ENCODE data around the gene CLASRP. TPM values are rescaled to one million over a fixed set of nuclear protein-coding genes. Genes with fewer than 3 reads are reported as not detected.

The CLASRP gene
- polyA plus RNA-seq, 1 donor from 2014 or later, result 30.1 TPM

- Histone ChIP-seq H3F3A (ENCODE audit: insufficient read depth, low read length, poor library complexity, severe bottlenecking) (no peaks in the 10 kb centered on the region), H3K79me2 (replicated peaks; ENCODE audit: insufficient read depth, low read length) (no peaks in the 10 kb centered on the region), H4K20me1 (ENCODE audit: insufficient read depth) (no peaks in the 10 kb centered on the region), H3K9ac (ENCODE audit: low read length) (peak within 1 kb of the TSS; percentile 71), H3K4me3 (ENCODE audit: low read length) (peak within 1 kb of the TSS; percentile 76), H3K27me3 (ENCODE audit: insufficient read depth, low read depth, low read length) (no peaks in the 10 kb centered on the region), H2AFZ (ENCODE audit: low read depth, low read length) (peak within 1 kb of the TSS; percentile 51), H3K36me3 (ENCODE audit: insufficient read depth, low read length) (no peaks in the 10 kb centered on the region), H3K9me3 (ENCODE audit: low read length) (no peaks in the 10 kb centered on the region), H3K4me2 (ENCODE audit: low read length) (peak within 1 kb of the TSS; percentile 14), H3K9me2 (ENCODE audit: insufficient read depth, low read length) (no peaks in the 10 kb centered on the region), H3K27ac (ENCODE audit: low read length) (peak within 1 kb of the TSS; percentile 58)
- TF ChIP-seq CTCF (IDR thresholded peaks at IDR 0.05; ENCODE audit: poor library complexity, severe bottlenecking) (no peak), POLR2AphosphoS5 (IDR thresholded peaks at IDR 0.05) (peak; percentile 24), MXI1 (conservative IDR thresholded peaks at IDR 0.05; ENCODE audit: poor library complexity, severe bottlenecking) (peak; percentile 45), EP300 (conservative IDR thresholded peaks at IDR 0.05; ENCODE audit: poor library complexity, severe bottlenecking) (no peak), RAD21 (conservative IDR thresholded peaks at IDR 0.05) (no peak), SMC3 (conservative IDR thresholded peaks at IDR 0.05; ENCODE audit: poor library complexity) (no peak)
Measured at GRCh38 chr19:45001087-45001739, 37.6 kb upstream of the CLASRP start, which contains the start of gene RELB. Gene RELB (plus strand): TSS chr19:45001464. CDS start chr19:45001580, 116 bp downstream.

- Histone ChIP-seq H3K27ac (ENCODE audit: low read length) (no peak overlapping the region), H3K4me2 (ENCODE audit: low read length) (no peak overlapping the region), H3K79me2 (replicated peaks; ENCODE audit: insufficient read depth, low read length) (no peaks in the 10 kb centered on the region), H3K4me3 (ENCODE audit: low read length) (no peak overlapping the region), H2AFZ (ENCODE audit: low read depth, low read length) (no peak overlapping the region), H3F3A (ENCODE audit: insufficient read depth, low read length, poor library complexity, severe bottlenecking) (no peaks in the 10 kb centered on the region), H4K20me1 (ENCODE audit: insufficient read depth) (no peaks in the 10 kb centered on the region), H3K9ac (ENCODE audit: low read length) (no peak overlapping the region), H3K9me3 (ENCODE audit: low read length) (no peaks in the 10 kb centered on the region), H3K9me2 (ENCODE audit: insufficient read depth, low read length) (no peaks in the 10 kb centered on the region), H3K36me3 (ENCODE audit: insufficient read depth, low read length) (no peaks in the 10 kb centered on the region), H3K27me3 (ENCODE audit: insufficient read depth, low read depth, low read length) (no peaks in the 10 kb centered on the region)
- TF ChIP-seq MXI1 (conservative IDR thresholded peaks at IDR 0.05; ENCODE audit: poor library complexity, severe bottlenecking), result no peak
- TF ChIP-seq EZH2 (IDR thresholded peaks at IDR 0.05; ENCODE audit: borderline replicate concordance, insufficient read depth, low read length, poor library complexity, severe bottlenecking), result no peak
Measured at GRCh38 chr19:45003485-45003884, 35.4 kb upstream of the CLASRP start.

- H3K4me2 ChIP-seq (ENCODE audit: low read length), result no peak overlapping the region
- no peak overlapping the region for H2AFZ ChIP-seq (ENCODE audit: low read depth, low read length)
- no peaks in the 10 kb centered on the region for H3K79me2 ChIP-seq (replicated peaks; ENCODE audit: insufficient read depth, low read length)
- H4K20me1 ChIP-seq (ENCODE audit: insufficient read depth), result no peaks in the 10 kb centered on the region
- no peak overlapping the region for H3K4me3 ChIP-seq (ENCODE audit: low read length)
- H3K36me3 ChIP-seq (ENCODE audit: insufficient read depth, low read length), result no peaks in the 10 kb centered on the region
- H3K9ac ChIP-seq (ENCODE audit: low read length), result no peak overlapping the region
- H3K9me2 ChIP-seq (ENCODE audit: insufficient read depth, low read length), result no peaks in the 10 kb centered on the region
- no peaks in the 10 kb centered on the region for H3K27me3 ChIP-seq (ENCODE audit: insufficient read depth, low read depth, low read length)
- H3F3A ChIP-seq (ENCODE audit: insufficient read depth, low read length, poor library complexity, severe bottlenecking), result no peaks in the 10 kb centered on the region
- TF ChIP-seq MXI1 (conservative IDR thresholded peaks at IDR 0.05; ENCODE audit: poor library complexity, severe bottlenecking) (no peak), REST (IDR thresholded peaks at IDR 0.05; ENCODE audit: borderline replicate concordance) (no peak), EZH2 (IDR thresholded peaks at IDR 0.05; ENCODE audit: borderline replicate concordance, insufficient read depth, low read length, poor library complexity, severe bottlenecking) (no peak), RAD21 (conservative IDR thresholded peaks at IDR 0.05) (no peak), POLR2AphosphoS5 (IDR thresholded peaks at IDR 0.05) (no peak), SMC3 (conservative IDR thresholded peaks at IDR 0.05; ENCODE audit: poor library complexity) (no peak), CTCF (IDR thresholded peaks at IDR 0.05; ENCODE audit: poor library complexity, severe bottlenecking) (no peak), TAF1 (IDR thresholded peaks at IDR 0.05; ENCODE audit: low read depth) (no peak), EP300 (conservative IDR thresholded peaks at IDR 0.05; ENCODE audit: poor library complexity, severe bottlenecking) (no peak)
- no peak overlapping the region for H3K27ac ChIP-seq (ENCODE audit: low read length)
- no peaks in the 10 kb centered on the region for H3K9me3 ChIP-seq (ENCODE audit: low read length)
Measured at GRCh38 chr19:45005787-45006186, 33.1 kb upstream of the CLASRP start.
